Measurements from ENCODE around the gene LDLRAD4.
A peak's percentile ranks its signal among the peaks of the same experiment; 100 is the strongest.

The LDLRAD4 gene

GRCh38 chr18:13629841-13630715, 411.5 kb downstream of the LDLRAD4 start:
- H3K4me3 ChIP-seq (ENCODE audit: low read length), result no peak overlapping the region
- TF ChIP-seq, protein P1, sequence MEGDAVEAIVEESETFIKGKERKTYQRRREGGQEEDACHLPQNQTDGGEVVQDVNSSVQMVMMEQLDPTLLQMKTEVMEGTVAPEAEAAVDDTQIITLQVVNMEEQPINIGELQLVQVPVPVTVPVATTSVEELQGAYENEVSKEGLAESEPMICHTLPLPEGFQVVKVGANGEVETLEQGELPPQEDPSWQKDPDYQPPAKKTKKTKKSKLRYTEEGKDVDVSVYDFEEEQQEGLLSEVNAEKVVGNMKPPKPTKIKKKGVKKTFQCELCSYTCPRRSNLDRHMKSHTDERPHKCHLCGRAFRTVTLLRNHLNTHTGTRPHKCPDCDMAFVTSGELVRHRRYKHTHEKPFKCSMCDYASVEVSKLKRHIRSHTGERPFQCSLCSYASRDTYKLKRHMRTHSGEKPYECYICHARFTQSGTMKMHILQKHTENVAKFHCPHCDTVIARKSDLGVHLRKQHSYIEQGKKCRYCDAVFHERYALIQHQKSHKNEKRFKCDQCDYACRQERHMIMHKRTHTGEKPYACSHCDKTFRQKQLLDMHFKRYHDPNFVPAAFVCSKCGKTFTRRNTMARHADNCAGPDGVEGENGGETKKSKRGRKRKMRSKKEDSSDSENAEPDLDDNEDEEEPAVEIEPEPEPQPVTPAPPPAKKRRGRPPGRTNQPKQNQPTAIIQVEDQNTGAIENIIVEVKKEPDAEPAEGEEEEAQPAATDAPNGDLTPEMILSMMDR (IDR thresholded peaks at IDR 0.05; ENCODE audit: insufficient read depth, low read depth, low read length, missing control alignments), result peak; percentile 67
- peak; percentile 38 for DNase-seq (ENCODE audit: low read depth)

- DNase-seq (ENCODE audit: low read depth), result no peak
These were observed 412.2 kb downstream of the LDLRAD4 start for GRCh38 chr18:13630716-13631268.

DNA sequence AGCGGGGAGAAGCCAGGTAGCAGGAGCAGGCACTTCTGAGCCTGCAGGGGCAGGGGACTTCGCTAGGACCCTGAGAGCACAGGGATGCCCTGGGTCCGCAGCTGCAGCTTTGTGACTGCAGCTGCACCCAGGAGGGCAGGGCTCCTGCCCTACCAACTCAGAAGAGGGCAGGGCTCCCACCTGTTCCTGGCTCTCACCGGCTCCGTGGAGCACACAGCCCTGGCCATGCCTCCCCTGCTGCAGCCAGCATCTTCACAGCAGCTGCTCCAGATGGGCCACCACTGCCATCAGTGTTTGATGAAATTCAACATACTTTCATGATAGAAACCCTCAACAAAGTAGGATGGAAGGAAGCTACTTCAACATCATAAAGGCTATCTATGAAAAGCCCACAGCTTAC, 415.1 kb downstream of the LDLRAD4 start:
- no peak for DNase-seq (ENCODE audit: low read depth)
- TF ChIP-seq, protein P1 (IDR thresholded peaks at IDR 0.05; ENCODE audit: insufficient read depth, low read depth, low read length, missing control alignments), result no peak
- no peak overlapping the region for H3K4me3 ChIP-seq (ENCODE audit: low read length)

More at GRCh38 chr18:13630716-13631268, 412.2 kb downstream of the LDLRAD4 start:
- TF ChIP-seq, protein P1 (IDR thresholded peaks at IDR 0.05; ENCODE audit: insufficient read depth, low read depth, low read length, missing control alignments), result no peak
- H3K4me3 ChIP-seq (ENCODE audit: low read length), result no peak overlapping the region

- TF ChIP-seq, protein P1 (IDR thresholded peaks at IDR 0.05; ENCODE audit: insufficient read depth, low read depth, low read length, missing control alignments), result no peak
- H3K4me3 ChIP-seq (ENCODE audit: low read length), result no peak overlapping the region
- DNase-seq (ENCODE audit: low read depth), result no peak
These were observed 416.5 kb downstream of the LDLRAD4 start for GRCh38 chr18:13635046-13635445.

DNA sequence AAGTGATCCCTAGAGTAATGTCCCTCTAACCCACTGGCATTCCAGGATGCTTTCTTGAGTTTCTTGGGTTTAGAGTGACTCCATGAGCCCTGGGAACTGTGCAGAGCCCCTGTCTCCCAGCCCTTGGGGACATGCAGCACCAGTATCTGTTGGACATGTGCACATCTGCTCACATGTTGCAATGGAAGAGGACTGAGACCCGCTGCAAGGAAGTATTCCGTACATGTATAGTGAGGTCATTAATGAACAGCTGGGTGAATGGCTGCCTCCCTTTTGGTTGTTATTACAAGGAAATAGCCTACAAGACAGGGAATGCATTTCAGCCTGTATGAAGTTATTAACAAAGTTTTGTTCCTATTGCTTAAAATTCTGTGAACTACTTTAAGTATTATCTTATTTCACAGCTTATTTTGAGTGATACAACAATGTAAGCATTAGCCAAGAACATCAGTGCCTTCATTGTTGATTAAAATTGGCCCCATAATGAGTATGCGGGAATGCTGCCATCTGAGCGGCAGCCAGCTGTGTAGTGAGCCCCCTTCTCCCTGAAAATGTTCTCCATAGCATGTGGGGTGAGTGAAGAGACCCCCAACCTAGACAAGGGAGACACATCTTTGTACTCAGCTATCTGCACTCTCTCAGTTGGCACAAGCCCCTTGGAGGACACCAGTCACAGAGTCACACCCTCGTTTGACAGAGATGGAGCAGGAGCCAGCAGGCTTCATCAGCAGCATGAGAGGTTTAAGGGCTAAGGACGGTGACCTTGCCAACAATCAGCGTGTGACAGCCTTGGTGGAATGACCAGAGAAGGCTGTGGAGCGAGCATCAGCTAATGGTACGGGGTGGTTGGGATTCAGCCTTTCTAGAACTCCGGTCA, 420.4 kb downstream of the LDLRAD4 start:
- no peak for DNase-seq (ENCODE audit: low read depth)
- H3K4me3 ChIP-seq (ENCODE audit: low read length), result no peak overlapping the region
- TF ChIP-seq, protein P1 (IDR thresholded peaks at IDR 0.05; ENCODE audit: insufficient read depth, low read depth, low read length, missing control alignments), result no peak

DNA sequence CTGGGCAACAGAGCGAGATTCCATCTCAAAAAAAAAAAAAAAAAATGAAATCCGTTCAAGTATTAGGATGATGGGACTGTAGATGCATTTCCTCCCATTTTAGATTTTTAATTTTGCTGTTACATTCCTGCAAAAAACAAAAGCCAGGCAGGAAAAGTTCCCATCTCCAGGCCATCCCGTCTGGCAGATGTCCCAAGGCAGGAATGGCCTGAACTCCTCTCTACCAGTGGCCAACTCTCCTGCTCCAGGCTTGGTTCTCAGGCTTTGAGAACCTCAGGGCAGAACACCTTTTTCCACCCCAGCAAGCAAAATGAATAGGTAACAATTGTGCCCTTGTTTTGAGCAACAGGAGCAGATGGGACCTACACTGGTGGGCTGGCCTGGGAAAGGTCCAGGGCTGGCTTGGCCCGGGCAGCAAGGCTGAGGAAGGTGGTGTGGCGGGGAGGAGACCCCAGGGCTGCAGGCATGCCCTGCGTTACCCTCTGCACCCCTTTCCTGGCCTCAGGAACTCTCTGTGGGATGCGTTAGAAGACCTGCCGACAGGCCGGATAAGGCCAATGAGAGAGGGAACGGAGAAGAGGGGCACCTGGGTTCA, 421.8 kb downstream of the LDLRAD4 start:
- DNase-seq (ENCODE audit: low read depth), result no peak
- H3K4me3 ChIP-seq (ENCODE audit: low read length), result no peak overlapping the region
- TF ChIP-seq, protein P1 (IDR thresholded peaks at IDR 0.05; ENCODE audit: insufficient read depth, low read depth, low read length, missing control alignments), result no peak

Data from epithelial cell of esophagus (primary cell).